Measurements from ENCODE around the gene C12orf57.

The C12orf57 gene

GRCh38 chr12:6919588-6919987, 24.2 kb upstream of the C12orf57 start:
- no peak for DNase-seq

DNA sequence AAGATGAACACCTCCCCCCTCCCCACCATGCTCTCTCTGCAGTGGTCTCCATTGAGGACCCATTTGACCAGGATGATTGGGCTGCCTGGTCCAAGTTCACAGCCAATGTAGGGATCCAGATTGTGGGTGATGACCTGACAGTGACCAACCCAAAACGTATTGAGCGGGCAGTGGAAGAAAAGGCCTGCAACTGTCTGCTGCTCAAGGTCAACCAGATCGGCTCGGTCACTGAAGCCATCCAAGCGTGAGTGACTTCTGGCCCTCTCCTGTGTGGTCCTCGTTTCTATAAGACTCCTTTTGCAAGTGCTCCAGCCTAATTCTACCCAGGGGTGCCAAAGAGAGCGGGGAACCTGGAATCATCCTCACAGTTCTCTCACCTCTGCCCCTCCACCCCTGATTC, 22.3 kb upstream of the C12orf57 start:
- no peak for DNase-seq

DNA sequence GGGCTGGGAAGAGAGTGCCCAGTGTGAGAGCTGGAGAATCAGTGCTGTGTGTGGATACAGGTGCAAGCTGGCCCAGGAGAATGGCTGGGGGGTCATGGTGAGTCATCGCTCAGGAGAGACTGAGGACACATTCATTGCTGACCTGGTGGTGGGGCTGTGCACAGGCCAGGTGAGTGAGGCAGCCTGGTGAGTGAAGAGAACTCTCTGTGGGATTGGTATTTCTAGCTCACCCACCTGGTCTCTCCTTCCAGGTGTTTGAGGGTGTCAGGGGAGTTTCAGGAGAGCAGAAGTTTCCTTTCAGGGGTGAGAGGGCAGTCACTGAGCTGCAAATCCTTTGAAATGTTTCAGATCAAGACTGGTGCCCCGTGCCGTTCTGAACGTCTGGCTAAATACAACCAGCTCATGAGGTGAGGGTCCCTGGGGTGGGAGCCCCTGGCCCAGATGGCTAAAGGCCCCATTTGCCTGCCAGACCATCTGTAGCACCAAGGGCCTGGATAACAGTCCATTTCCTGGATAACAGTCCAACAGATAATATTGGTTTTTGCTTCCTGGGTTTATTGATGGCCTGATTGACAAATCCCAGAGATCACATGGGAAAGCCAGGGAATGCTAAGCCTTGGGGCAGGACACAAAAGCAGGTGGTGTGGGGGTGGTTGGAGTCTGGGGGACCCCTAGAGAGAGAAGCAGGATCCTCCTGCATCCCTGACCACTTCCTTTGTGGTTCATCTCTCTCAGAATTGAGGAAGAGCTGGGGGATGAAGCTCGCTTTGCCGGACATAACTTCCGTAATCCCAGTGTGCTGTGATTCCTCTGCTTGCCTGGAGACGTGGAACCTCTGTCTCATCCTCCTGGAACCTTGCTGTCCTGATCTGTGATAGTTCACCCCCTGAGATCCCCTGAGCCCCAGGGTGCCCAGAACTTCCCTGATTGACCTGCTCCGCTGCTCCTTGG, 21.6 kb upstream of the C12orf57 start:
- no peak for DNase-seq

DNA sequence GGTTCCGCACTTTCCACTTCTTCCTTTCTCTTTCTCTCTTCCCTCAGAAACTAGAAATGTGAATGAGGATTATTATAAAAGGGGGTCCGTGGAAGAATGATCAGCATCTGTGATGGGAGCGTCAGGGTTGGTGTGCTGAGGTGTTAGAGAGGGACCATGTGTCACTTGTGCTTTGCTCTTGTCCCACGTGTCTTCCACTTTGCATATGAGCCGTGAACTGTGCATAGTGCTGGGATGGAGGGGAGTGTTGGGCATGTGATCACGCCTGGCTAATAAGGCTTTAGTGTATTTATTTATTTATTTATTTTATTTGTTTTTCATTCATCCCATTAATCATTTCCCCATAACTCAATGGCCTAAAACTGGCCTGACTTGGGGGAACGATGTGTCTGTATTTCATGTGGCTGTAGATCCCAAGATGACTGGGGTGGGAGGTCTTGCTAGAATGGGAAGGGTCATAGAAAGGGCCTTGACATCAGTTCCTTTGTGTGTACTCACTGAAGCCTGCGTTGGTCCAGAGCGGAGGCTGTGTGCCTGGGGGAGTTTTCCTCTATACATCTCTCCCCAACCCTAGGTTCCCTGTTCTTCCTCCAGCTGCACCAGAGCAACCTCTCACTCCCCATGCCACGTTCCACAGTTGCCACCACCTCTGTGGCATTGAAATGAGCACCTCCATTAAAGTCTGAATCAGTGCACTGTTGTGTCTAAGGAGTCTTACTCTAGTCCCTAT, 20.7 kb upstream of the C12orf57 start:
- DNase-seq, result no peak

DNA sequence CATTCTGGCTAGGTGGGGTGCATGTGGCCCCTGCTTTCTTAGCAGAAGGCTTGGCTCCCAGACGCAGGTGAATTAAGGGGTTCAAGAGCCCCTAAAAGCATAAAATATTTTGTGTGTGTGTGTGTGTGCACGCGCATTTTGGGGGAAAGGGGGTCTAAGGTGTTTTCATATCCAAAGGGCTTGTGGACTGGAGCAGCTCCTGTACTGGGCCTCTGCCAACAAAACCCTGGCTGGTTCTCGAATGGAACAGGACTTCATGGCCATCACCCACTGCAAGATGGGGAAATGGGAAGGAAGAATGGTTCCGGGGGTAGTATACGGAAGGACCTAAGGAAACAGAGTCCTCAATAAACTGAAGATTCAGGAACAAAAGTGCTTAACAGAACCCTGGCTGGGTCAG, 20.0 kb upstream of the C12orf57 start:
- no peak for DNase-seq

DNA sequence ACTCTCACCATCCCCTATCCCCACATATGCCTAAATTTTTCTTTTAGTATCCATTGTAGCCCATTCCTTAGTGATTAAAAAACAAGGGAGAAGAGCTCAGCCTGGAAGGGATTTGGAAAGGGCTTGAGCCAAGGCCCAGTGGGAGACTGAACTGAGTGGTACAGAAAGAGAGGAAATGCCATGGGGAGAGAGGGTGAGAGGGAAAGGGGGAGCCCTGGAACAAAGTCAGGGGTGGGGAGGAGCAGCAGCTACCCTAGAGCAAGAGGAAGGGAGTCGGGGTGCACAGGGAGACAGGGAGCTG, 18.6 kb upstream of the C12orf57 start:
- DNase-seq, result no peak

GRCh38 chr12:6925540-6926279, 18.1 kb upstream of the C12orf57 start:
- no peak for DNase-seq

- DNase-seq, result no peak
These were observed 16.3 kb upstream of the C12orf57 start, which contains the start of gene ATN1 for GRCh38 chr12:6927379-6928021. ATN1 (plus strand) TSS chr12:6927959; CDS start chr12:6934002, 6,043 bp downstream.

- DNase-seq, result no peak
These were observed 15.7 kb upstream of the C12orf57 start for GRCh38 chr12:6928022-6928702.

DNA sequence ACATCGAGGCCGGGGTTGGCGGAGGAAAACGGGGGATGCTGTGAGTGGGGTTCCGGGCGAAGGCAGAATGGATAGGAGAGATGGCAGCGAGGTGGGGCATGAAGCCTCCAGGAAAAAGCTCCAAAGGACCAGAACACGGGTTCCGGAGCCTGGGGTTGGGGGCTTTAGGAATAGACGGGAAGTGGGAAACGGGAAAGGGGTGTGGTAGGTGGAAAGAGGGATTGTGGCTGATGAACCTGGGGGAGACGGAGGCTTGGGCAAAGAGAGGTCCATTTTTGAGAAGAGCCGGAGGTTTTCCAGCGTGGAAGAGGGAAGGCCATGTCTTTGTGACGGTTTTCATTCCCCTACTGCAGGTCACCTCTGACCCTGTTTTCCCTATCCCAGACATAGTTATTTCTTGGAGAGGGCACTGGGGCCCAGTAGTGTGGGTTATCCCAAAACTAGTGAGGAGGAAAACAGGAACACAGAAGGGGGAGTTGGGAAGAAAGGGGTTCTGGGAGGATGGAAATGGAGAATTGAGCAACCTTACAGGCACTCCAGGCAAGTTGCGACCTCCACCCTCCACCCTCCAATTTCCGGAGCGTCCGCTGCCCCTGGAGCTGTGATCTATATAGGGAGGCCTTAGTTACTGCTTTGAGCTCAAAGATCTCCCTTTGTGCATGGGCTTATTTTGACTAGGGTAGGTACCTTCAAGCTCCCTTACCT, 15.0 kb upstream of the C12orf57 start:
- DNase-seq, result no peak

DNA sequence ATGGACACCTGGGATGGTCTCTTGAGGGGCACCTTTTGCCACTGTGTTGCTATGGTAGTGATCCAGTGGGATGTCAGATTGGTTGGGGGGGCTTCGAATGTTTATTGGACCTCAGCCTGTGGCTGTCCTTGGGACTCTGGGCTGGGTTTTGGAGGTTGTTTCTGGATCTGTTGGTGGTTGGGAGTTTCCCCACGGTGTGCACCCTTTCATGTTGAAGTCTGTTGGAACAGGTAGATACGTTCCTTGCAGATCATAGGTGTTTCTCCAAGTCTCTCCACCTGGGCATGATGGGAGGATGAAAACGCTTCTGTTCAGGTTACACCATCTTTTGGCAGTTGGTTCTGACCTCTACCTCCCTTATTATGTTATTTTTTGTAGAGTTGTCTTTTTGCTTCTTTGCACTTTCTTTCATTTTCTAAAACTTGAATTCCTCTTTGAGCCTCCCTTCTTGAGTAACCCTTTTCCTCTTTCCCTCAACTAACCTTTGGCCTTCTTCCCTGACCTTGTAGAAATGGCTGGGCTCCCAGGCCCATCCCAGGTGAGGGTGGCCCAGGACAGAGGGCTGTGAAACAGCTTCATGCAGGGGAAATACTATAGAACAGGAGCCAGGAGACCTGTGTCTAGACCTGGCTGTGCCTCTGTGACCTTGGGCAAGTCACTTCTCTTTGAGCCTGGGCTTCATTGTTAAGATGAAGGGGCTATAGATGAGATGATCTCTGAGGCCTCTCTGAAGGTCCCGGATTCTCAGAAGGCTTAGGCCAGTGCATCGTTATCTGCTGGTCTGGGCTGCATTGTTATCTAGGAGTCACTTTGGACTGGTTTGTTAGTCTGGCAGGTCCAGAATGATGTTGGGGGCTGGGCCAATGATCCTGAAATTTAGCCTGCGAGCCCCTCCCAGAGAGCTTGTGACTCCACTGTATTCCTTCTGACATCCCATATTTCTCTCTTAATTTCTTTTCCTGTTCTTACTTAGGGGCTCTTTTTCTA, 14.1 kb upstream of the C12orf57 start:
- DNase-seq, result no peak

- no peak for DNase-seq
These were observed 11.1 kb upstream of the C12orf57 start for GRCh38 chr12:6932766-6933165.

DNA sequence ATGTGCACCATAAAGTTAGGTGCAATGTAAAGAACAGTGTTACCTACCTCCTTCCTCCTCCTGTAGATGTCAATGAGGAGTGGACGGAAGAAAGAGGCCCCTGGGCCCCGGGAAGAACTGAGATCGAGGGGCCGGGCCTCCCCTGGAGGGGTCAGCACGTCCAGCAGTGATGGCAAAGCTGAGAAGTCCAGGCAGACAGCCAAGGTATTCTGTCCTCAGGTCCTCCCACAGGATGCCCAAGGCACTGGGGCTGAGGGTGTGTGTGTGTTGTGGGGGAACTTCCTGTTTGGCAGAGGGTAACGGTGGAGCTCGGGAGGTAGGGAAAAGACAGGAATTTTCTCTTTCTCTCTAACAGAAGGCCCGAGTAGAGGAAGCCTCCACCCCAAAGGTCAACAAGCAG, 9.7 kb upstream of the C12orf57 start:
- DNase-seq, result no peak

DNA sequence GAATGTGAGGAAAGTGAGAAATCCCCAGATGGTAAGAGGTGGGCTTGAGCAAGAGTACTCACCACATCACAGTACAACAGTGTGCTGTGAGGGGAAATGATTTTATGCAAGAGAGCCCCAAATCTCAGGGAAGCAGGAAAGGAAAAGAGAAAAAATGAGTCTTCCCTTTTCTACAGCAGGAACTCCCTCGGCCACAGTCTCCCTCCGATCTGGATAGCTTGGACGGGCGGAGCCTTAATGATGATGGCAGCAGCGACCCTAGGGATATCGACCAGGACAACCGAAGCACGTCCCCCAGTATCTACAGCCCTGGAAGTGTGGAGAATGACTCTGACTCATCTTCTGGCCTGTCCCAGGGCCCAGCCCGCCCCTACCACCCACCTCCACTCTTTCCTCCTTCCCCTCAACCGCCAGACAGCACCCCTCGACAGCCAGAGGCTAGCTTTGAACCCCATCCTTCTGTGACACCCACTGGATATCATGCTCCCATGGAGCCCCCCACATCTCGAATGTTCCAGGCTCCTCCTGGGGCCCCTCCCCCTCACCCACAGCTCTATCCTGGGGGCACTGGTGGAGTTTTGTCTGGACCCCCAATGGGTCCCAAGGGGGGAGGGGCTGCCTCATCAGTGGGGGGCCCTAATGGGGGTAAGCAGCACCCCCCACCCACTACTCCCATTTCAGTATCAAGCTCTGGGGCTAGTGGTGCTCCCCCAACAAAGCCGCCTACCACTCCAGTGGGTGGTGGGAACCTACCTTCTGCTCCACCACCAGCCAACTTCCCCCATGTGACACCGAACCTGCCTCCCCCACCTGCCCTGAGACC, 8.2 kb upstream of the C12orf57 start:
- DNase-seq, result no peak

GRCh38 chr12:6936194-6936635, 7.6 kb upstream of the C12orf57 start:
- DNase-seq, result no peak

DNA sequence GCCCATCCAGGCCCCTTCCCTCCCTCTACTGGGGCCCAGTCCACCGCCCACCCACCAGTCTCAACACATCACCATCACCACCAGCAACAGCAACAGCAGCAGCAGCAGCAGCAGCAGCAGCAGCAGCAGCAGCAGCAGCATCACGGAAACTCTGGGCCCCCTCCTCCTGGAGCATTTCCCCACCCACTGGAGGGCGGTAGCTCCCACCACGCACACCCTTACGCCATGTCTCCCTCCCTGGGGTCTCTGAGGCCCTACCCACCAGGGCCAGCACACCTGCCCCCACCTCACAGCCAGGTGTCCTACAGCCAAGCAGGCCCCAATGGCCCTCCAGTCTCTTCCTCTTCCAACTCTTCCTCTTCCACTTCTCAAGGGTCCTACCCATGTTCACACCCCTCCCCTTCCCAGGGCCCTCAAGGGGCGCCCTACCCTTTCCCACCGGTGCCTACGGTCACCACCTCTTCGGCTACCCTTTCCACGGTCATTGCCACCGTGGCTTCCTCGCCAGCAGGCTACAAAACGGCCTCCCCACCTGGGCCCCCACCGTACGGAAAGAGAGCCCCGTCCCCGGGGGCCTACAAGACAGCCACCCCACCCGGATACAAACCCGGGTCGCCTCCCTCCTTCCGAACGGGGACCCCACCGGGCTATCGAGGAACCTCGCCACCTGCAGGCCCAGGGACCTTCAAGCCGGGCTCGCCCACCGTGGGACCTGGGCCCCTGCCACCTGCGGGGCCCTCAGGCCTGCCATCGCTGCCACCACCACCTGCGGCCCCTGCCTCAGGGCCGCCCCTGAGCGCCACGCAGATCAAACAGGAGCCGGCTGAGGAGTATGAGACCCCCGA, 7.0 kb upstream of the C12orf57 start:
- no peak for DNase-seq

DNA sequence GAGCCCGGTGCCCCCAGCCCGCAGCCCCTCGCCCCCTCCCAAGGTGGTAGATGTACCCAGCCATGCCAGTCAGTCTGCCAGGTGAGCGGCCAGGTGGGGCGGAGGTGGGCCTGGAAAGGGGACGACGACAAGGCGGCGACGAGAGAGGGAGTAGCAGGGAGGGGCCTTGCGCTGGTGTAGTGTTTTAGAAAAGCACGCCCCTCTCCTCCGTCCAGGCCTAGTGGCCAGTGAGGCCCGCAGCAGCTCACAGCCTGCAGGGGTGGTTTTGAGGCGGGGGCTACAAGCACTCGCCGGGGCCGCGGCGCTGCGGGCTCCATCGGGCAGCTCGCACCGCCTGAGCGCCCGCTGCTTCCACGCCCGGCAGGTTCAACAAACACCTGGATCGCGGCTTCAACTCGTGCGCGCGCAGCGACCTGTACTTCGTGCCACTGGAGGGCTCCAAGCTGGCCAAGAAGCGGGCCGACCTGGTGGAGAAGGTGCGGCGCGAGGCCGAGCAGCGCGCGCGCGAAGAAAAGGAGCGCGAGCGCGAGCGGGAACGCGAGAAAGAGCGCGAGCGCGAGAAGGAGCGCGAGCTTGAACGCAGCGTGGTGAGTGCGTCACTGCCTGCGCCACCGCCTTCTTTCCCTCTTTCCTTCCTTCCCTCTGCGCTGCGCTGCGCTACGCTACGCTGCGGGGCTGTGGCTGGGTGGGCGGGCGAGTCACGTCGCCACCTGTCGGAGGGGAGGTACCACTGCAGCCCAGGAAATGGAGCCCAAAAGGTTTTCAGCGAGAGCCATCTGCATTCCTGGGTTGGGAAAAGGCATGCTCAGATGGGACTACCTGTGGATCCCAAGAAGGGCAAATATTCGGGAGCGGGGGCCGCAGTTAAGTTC, 6.1 kb upstream of the C12orf57 start:
- peak; percentile 74 for DNase-seq
